ENCODE results near the gene SERPINF2. TPM values are rescaled to one million over a fixed set of nuclear protein-coding genes. Genes with fewer than 3 reads are reported as not detected.
A peak's percentile ranks its signal among the peaks of the same experiment; 100 is the strongest.

The SERPINF2 gene
- total and polyA plus RNA-seq, 2 experiments from 2014 or later: 0.66 to 1.2 TPM

- Mint-ChIP-seq H3K27me3 (ENCODE audit: insufficient read depth, low read depth, poor library complexity) (peaks cover 35% of the 10 kb centered on the region), H3K36me3 (ENCODE audit: low read depth) (peaks cover 14% of the 10 kb centered on the region; the same call in 2 of the 3 replicates), H3K27ac (peak overlapping the region; percentile 84), H3K4me3 (peak overlapping the region; percentile 94), H3K9me3 (no peaks in the 10 kb centered on the region), H3K4me1 (peaks cover 37% of the 10 kb centered on the region)
- Histone ChIP-seq H3K27ac (ENCODE audit: low read depth) (peak overlapping the region; percentile 92), H3K4me2 (peak overlapping the region; percentile 99), H4K20me1 (replicated peaks; ENCODE audit: insufficient read depth) (no peaks in the 10 kb centered on the region), H3K36me3 (ENCODE audit: insufficient read depth) (no peaks in the 10 kb centered on the region), H3K9me2 (ENCODE audit: insufficient read depth) (no peaks in the 10 kb centered on the region), H3K79me2 (replicated peaks; ENCODE audit: insufficient read depth) (no peaks in the 10 kb centered on the region), H3K4me1 (ENCODE audit: insufficient read depth) (peaks cover 19% of the 10 kb centered on the region), H3F3A (replicated peaks; ENCODE audit: low read depth) (peaks cover 3% of the 10 kb centered on the region; the same call in 1 of the 2 replicates), H3K27me3 (ENCODE audit: insufficient read depth) (no peaks in the 10 kb centered on the region), H3K4me3 (peak overlapping the region; percentile 83), H2AFZ (0 out of 2 replicates have a peak overlapping the region, but pooled peaks have one; percentile 34)
- DNase-seq (ENCODE audit: low spot score) (peak; percentile 99), ATAC-seq (peak; percentile 13)
- TF ChIP-seq REST (IDR thresholded peaks at IDR 0.05; ENCODE audit: unreplicated experiment) (no peak), CREB1 (CRISPR knock-in tag; IDR thresholded peaks at IDR 0.05; ENCODE audit: low read depth) (peak; percentile 26; the same call in 1 of the 2 replicates)
Measured at GRCh38 chr17:1714427-1714979, 28.2 kb upstream of the SERPINF2 start.

GRCh38 chr17:1714980-1715802 is 27.5 kb upstream of the SERPINF2 start:
- Mint-ChIP-seq H3K4me1 (peaks cover 37% of the 10 kb centered on the region), H3K36me3 (ENCODE audit: low read depth) (peaks cover 14% of the 10 kb centered on the region; the same call in 2 of the 3 replicates), H3K9me3 (no peaks in the 10 kb centered on the region), H3K27me3 (ENCODE audit: insufficient read depth, low read depth, poor library complexity) (peaks cover 34% of the 10 kb centered on the region), H3K27ac (peak overlapping the region; percentile 8; the same call in 1 of the 2 replicates), H3K4me3 (peak overlapping the region; percentile 94)
- Histone ChIP-seq H4K20me1 (replicated peaks; ENCODE audit: insufficient read depth) (no peaks in the 10 kb centered on the region), H3F3A (replicated peaks; ENCODE audit: low read depth) (peaks cover 3% of the 10 kb centered on the region), H3K79me2 (replicated peaks; ENCODE audit: insufficient read depth) (no peaks in the 10 kb centered on the region), H2AFZ (no peak overlapping the region; the same call in 1 of the 2 replicates), H3K27me3 (ENCODE audit: insufficient read depth) (no peaks in the 10 kb centered on the region), H3K9me2 (ENCODE audit: insufficient read depth) (no peaks in the 10 kb centered on the region), H3K4me3 (peak overlapping the region; percentile 83), H3K4me2 (peak overlapping the region; percentile 99), H3K36me3 (ENCODE audit: insufficient read depth) (no peaks in the 10 kb centered on the region), H3K27ac (ENCODE audit: low read depth) (no peak overlapping the region), H3K4me1 (ENCODE audit: insufficient read depth) (peaks cover 19% of the 10 kb centered on the region)
- TF ChIP-seq EZH2phosphoT487 (IDR thresholded peaks at IDR 0.05; ENCODE audit: unreplicated experiment) (no peak), JUNB (IDR thresholded peaks at IDR 0.05; ENCODE audit: unreplicated experiment) (no peak), ETS1 (IDR thresholded peaks at IDR 0.05) (no peak), CREB1 (CRISPR knock-in tag; IDR thresholded peaks at IDR 0.05; ENCODE audit: low read depth) (peak; percentile 1; the same call in 1 of the 2 replicates), ZNF331 (CRISPR knock-in tag; IDR thresholded peaks at IDR 0.05; ENCODE audit: low read depth) (no peak)
- DNase-seq (ENCODE audit: low spot score) (peak; percentile 74), ATAC-seq (peak; percentile 1)

Data from GM23338 (cell line).